Stimulated activated effector memory CD8-positive, alpha-beta T cell treated with anti-CD3 and anti-CD28 coated beads, Interleukin-12 subunit alpha, Interleukin-12 subunit beta, amount 100 ng/mL, for 72 hours (primary cell): Measurements from ENCODE around the gene MACROD2.

ENCODE experiments used
- ATAC-seq: fragments of 150-1000 bp; cut with Tn5 transposase; 2 replicates; pipeline ENCODE4 v1.10.0; 2021
- DNase-seq, 2 donors: peaks; one replicate each; pipeline ENCODE4 v3.0.0; 2021 to 2022; ENCODE audit warnings: low spot score in 2 of 2
- H3K27ac Mint-ChIP-seq: one replicate; pipeline ENCODE4 v1.8.0; 2022; ENCODE audit warnings: mild to moderate bottlenecking, mixed read lengths
- H3K36me3 Mint-ChIP-seq: one replicate; pipeline ENCODE4 v1.8.0; 2022; ENCODE audit warnings: mild to moderate bottlenecking, mixed read lengths
- H3K4me1 Mint-ChIP-seq: one replicate; pipeline ENCODE4 v1.8.0; 2022; ENCODE audit warnings: mixed read lengths
- H3K4me3 Mint-ChIP-seq: one replicate; pipeline ENCODE4 v1.8.0; 2022; ENCODE audit warnings: mild to moderate bottlenecking, mixed read lengths
- H3K9me3 Mint-ChIP-seq: one replicate; pipeline ENCODE4 v1.8.0; 2022; ENCODE audit warnings: mixed read lengths

Gene MACROD2

GRCh38 chr20:15882553-15882952 lies 1887.2 kb downstream of the MACROD2 start:
- Mint-ChIP-seq H3K9me3 (peaks cover 7% of the 10 kb centered on the region), H3K4me3 (no peak overlapping the region), H3K4me1 (no peaks in the 10 kb centered on the region), H3K27ac (no peak overlapping the region), H3K36me3 (no peaks in the 10 kb centered on the region)
- ATAC-seq: no peak
- no peak for DNase-seq

GRCh38 chr20:15886250-15886649 lies 1890.9 kb downstream of the MACROD2 start:
- DNase-seq: no peak
- Mint-ChIP-seq H3K4me3 (no peak overlapping the region), H3K4me1 (no peaks in the 10 kb centered on the region), H3K36me3 (no peaks in the 10 kb centered on the region), H3K27ac (no peak overlapping the region), H3K9me3 (peaks cover 15% of the 10 kb centered on the region)
- ATAC-seq: no peak

- H3K36me3 Mint-ChIP-seq: no peaks in the 10 kb centered on the region
- H3K9me3 Mint-ChIP-seq: peaks cover 14% of the 10 kb centered on the region
- ATAC-seq (no peak), DNase-seq (no peak)
- H3K4me1 Mint-ChIP-seq: no peaks in the 10 kb centered on the region
- no peak overlapping the region for H3K4me3 Mint-ChIP-seq
- no peak overlapping the region for H3K27ac Mint-ChIP-seq
Measured at GRCh38 chr20:15887387-15887786, 1892.1 kb downstream of the MACROD2 start.

- Mint-ChIP-seq H3K4me3 (no peak overlapping the region), H3K9me3 (peaks cover 17% of the 10 kb centered on the region), H3K27ac (no peak overlapping the region), H3K4me1 (no peaks in the 10 kb centered on the region), H3K36me3 (no peaks in the 10 kb centered on the region)
- DNase-seq (no peak), ATAC-seq (no peak)
Measured at GRCh38 chr20:15889061-15889460, 1893.7 kb downstream of the MACROD2 start.

- Mint-ChIP-seq H3K9me3 (peaks cover 14% of the 10 kb centered on the region), H3K4me3 (no peak overlapping the region), H3K36me3 (no peaks in the 10 kb centered on the region), H3K4me1 (no peaks in the 10 kb centered on the region), H3K27ac (no peak overlapping the region)
- ATAC-seq: no peak
- no peak for DNase-seq
Measured at GRCh38 chr20:15889514-15890256, 1894.4 kb downstream of the MACROD2 start.

GRCh38 chr20:15890407-15890982 lies 1895.2 kb downstream of the MACROD2 start:
- DNase-seq: no peak
- Mint-ChIP-seq H3K9me3 (peaks cover 19% of the 10 kb centered on the region), H3K27ac (no peak overlapping the region), H3K36me3 (no peaks in the 10 kb centered on the region), H3K4me3 (no peak overlapping the region), H3K4me1 (peaks cover 6% of the 10 kb centered on the region)
- ATAC-seq: no peak

- Mint-ChIP-seq H3K27ac (no peak overlapping the region), H3K4me1 (peaks cover 6% of the 10 kb centered on the region), H3K9me3 (peaks cover 23% of the 10 kb centered on the region), H3K36me3 (no peaks in the 10 kb centered on the region), H3K4me3 (no peak overlapping the region)
- ATAC-seq (no peak), DNase-seq (no peak)
Measured at GRCh38 chr20:15895126-15895525, 1899.8 kb downstream of the MACROD2 start.

GRCh38 chr20:15895560-15896084 lies 1900.3 kb downstream of the MACROD2 start:
- Mint-ChIP-seq H3K27ac (no peak overlapping the region), H3K36me3 (no peaks in the 10 kb centered on the region), H3K4me1 (peaks cover 6% of the 10 kb centered on the region), H3K9me3 (peaks cover 23% of the 10 kb centered on the region), H3K4me3 (no peak overlapping the region)
- ATAC-seq: peak; percentile 66
- no peak for DNase-seq

- Mint-ChIP-seq H3K4me3 (no peak overlapping the region), H3K36me3 (no peaks in the 10 kb centered on the region), H3K27ac (no peak overlapping the region), H3K4me1 (peaks cover 5% of the 10 kb centered on the region), H3K9me3 (peaks cover 27% of the 10 kb centered on the region)
- no peak for ATAC-seq
- DNase-seq: no peak
Measured at GRCh38 chr20:15899967-15900366, 1904.7 kb downstream of the MACROD2 start.

- no peaks in the 10 kb centered on the region for H3K36me3 Mint-ChIP-seq
- no peak overlapping the region for H3K27ac Mint-ChIP-seq
- no peak for ATAC-seq
- peaks cover under 1% of the 10 kb centered on the region for H3K4me1 Mint-ChIP-seq
- H3K4me3 Mint-ChIP-seq: no peak overlapping the region
- peaks cover 23% of the 10 kb centered on the region for H3K9me3 Mint-ChIP-seq
- DNase-seq: no peak
Measured at GRCh38 chr20:15900443-15900842, 1905.1 kb downstream of the MACROD2 start.

- H3K36me3 Mint-ChIP-seq: no peaks in the 10 kb centered on the region
- DNase-seq (no peak), ATAC-seq (no peak)
- H3K4me3 Mint-ChIP-seq: no peak overlapping the region
- no peak overlapping the region for H3K27ac Mint-ChIP-seq
- peaks cover 18% of the 10 kb centered on the region for H3K9me3 Mint-ChIP-seq
- H3K4me1 Mint-ChIP-seq: no peaks in the 10 kb centered on the region
Measured at GRCh38 chr20:15902493-15902892, 1907.2 kb downstream of the MACROD2 start.

GRCh38 chr20:15905661-15906060 lies 1910.3 kb downstream of the MACROD2 start:
- Mint-ChIP-seq H3K4me3 (no peak overlapping the region), H3K4me1 (no peaks in the 10 kb centered on the region), H3K36me3 (no peaks in the 10 kb centered on the region), H3K9me3 (peaks cover 23% of the 10 kb centered on the region), H3K27ac (no peak overlapping the region)
- ATAC-seq (no peak), DNase-seq (no peak)

- ATAC-seq (no peak), DNase-seq (no peak)
- Mint-ChIP-seq H3K9me3 (peaks cover 11% of the 10 kb centered on the region), H3K36me3 (no peaks in the 10 kb centered on the region), H3K27ac (no peak overlapping the region), H3K4me3 (no peak overlapping the region), H3K4me1 (no peaks in the 10 kb centered on the region)
Measured at GRCh38 chr20:15909995-15910394, 1914.7 kb downstream of the MACROD2 start.

GRCh38 chr20:15911581-15911980 lies 1916.3 kb downstream of the MACROD2 start:
- no peak for ATAC-seq

GRCh38 chr20:15913391-15914025 lies 1918.2 kb downstream of the MACROD2 start:
- H3K4me3 Mint-ChIP-seq: no peak overlapping the region
- no peaks in the 10 kb centered on the region for H3K4me1 Mint-ChIP-seq
- no peaks in the 10 kb centered on the region for H3K36me3 Mint-ChIP-seq
- no peak overlapping the region for H3K27ac Mint-ChIP-seq
- no peak for ATAC-seq
- DNase-seq: no peak
- peaks cover 13% of the 10 kb centered on the region for H3K9me3 Mint-ChIP-seq

More at GRCh38 chr20:15911581-15911980, 1916.3 kb downstream of the MACROD2 start:
- Mint-ChIP-seq H3K4me1 (no peaks in the 10 kb centered on the region), H3K4me3 (no peak overlapping the region), H3K36me3 (no peaks in the 10 kb centered on the region), H3K9me3 (peaks cover 16% of the 10 kb centered on the region), H3K27ac (no peak overlapping the region)
- no peak for DNase-seq

- H3K4me1 Mint-ChIP-seq: no peaks in the 10 kb centered on the region
- no peak for ATAC-seq
- H3K4me3 Mint-ChIP-seq: no peak overlapping the region
- DNase-seq: no peak
- H3K27ac Mint-ChIP-seq: no peak overlapping the region
- H3K36me3 Mint-ChIP-seq: no peaks in the 10 kb centered on the region
- H3K9me3 Mint-ChIP-seq: peaks cover 9% of the 10 kb centered on the region
Measured at GRCh38 chr20:15916623-15917022, 1921.3 kb downstream of the MACROD2 start.
